ENCODE results near the gene GPR84.

GPR84 gene

GRCh38 chr12:54377797-54378515 lies 13.7 kb upstream of the GPR84 start:
- Histone ChIP-seq H3K36me3 (ENCODE audit: control insufficient read depth, insufficient read depth, low read length) (no peaks in the 10 kb centered on the region), H3K4me3 (ENCODE audit: low read length) (no peak overlapping the region), H3K9ac (ENCODE audit: low read length) (peak overlapping the region; percentile 42), H3K27me3 (ENCODE audit: control insufficient read depth, insufficient read depth, low read length) (peaks cover 12% of the 10 kb centered on the region), H3K9me3 (ENCODE audit: control insufficient read depth, low read length) (no peaks in the 10 kb centered on the region), H3K4me1 (ENCODE audit: control insufficient read depth, insufficient read depth, low read length) (peaks cover 45% of the 10 kb centered on the region)

GRCh38 chr12:54377007-54377406 lies 12.7 kb upstream of the GPR84 start:
- peaks cover 47% of the 10 kb centered on the region for H3K4me1 ChIP-seq (ENCODE audit: control insufficient read depth, insufficient read depth, low read length)
- no peaks in the 10 kb centered on the region for H3K9me3 ChIP-seq (ENCODE audit: control insufficient read depth, low read length)
- H3K9ac ChIP-seq (ENCODE audit: low read length), result no peak overlapping the region
- H3K4me3 ChIP-seq (ENCODE audit: low read length), result no peak overlapping the region
- peaks cover 12% of the 10 kb centered on the region for H3K27me3 ChIP-seq (ENCODE audit: control insufficient read depth, insufficient read depth, low read length)
- H3K36me3 ChIP-seq (ENCODE audit: control insufficient read depth, insufficient read depth, low read length), result no peaks in the 10 kb centered on the region

GRCh38 chr12:54376596-54376995 lies 12.3 kb upstream of the GPR84 start:
- Histone ChIP-seq H3K9me3 (ENCODE audit: control insufficient read depth, low read length) (no peaks in the 10 kb centered on the region), H3K4me1 (ENCODE audit: control insufficient read depth, insufficient read depth, low read length) (peaks cover 51% of the 10 kb centered on the region), H3K27me3 (ENCODE audit: control insufficient read depth, insufficient read depth, low read length) (peaks cover 12% of the 10 kb centered on the region), H3K9ac (ENCODE audit: low read length) (no peak overlapping the region), H3K36me3 (ENCODE audit: control insufficient read depth, insufficient read depth, low read length) (no peaks in the 10 kb centered on the region), H3K4me3 (ENCODE audit: low read length) (no peak overlapping the region)

- no peaks in the 10 kb centered on the region for H3K9me3 ChIP-seq (ENCODE audit: control insufficient read depth, low read length)
- no peaks in the 10 kb centered on the region for H3K36me3 ChIP-seq (ENCODE audit: control insufficient read depth, insufficient read depth, low read length)
- H3K27me3 ChIP-seq (ENCODE audit: control insufficient read depth, insufficient read depth, low read length), result peaks cover 12% of the 10 kb centered on the region
- H3K4me3 ChIP-seq (ENCODE audit: low read length), result no peak overlapping the region
- H3K9ac ChIP-seq (ENCODE audit: low read length), result no peak overlapping the region
- H3K4me1 ChIP-seq (ENCODE audit: control insufficient read depth, insufficient read depth, low read length), result peaks cover 62% of the 10 kb centered on the region
These were observed 10.9 kb upstream of the GPR84 start for GRCh38 chr12:54375259-54375579.

- H3K4me3 ChIP-seq (ENCODE audit: low read length), result no peak overlapping the region
- H3K9me3 ChIP-seq (ENCODE audit: control insufficient read depth, low read length), result no peaks in the 10 kb centered on the region
- H3K4me1 ChIP-seq (ENCODE audit: control insufficient read depth, insufficient read depth, low read length), result peaks cover 62% of the 10 kb centered on the region
- peaks cover 12% of the 10 kb centered on the region for H3K27me3 ChIP-seq (ENCODE audit: control insufficient read depth, insufficient read depth, low read length)
- H3K9ac ChIP-seq (ENCODE audit: low read length), result no peak overlapping the region
- no peaks in the 10 kb centered on the region for H3K36me3 ChIP-seq (ENCODE audit: control insufficient read depth, insufficient read depth, low read length)
These were observed 10.4 kb upstream of the GPR84 start for GRCh38 chr12:54374562-54375258.

GRCh38 chr12:54373649-54374561 lies 9.6 kb upstream of the GPR84 start:
- H3K4me3 ChIP-seq (ENCODE audit: low read length), result no peak overlapping the region
- no peaks in the 10 kb centered on the region for H3K36me3 ChIP-seq (ENCODE audit: control insufficient read depth, insufficient read depth, low read length)
- no peaks in the 10 kb centered on the region for H3K9me3 ChIP-seq (ENCODE audit: control insufficient read depth, low read length)
- H3K9ac ChIP-seq (ENCODE audit: low read length), result no peak overlapping the region
- peaks cover 64% of the 10 kb centered on the region for H3K4me1 ChIP-seq (ENCODE audit: control insufficient read depth, insufficient read depth, low read length)
- H3K27me3 ChIP-seq (ENCODE audit: control insufficient read depth, insufficient read depth, low read length), result peaks cover 20% of the 10 kb centered on the region

- Histone ChIP-seq H3K36me3 (ENCODE audit: control insufficient read depth, insufficient read depth, low read length) (no peaks in the 10 kb centered on the region), H3K27me3 (ENCODE audit: control insufficient read depth, insufficient read depth, low read length) (peaks cover 9% of the 10 kb centered on the region), H3K9ac (ENCODE audit: low read length) (no peak overlapping the region), H3K4me1 (ENCODE audit: control insufficient read depth, insufficient read depth, low read length) (peaks cover 58% of the 10 kb centered on the region), H3K4me3 (ENCODE audit: low read length) (no peak overlapping the region), H3K9me3 (ENCODE audit: control insufficient read depth, low read length) (no peaks in the 10 kb centered on the region)
These were observed 8.0 kb upstream of the GPR84 start for GRCh38 chr12:54372113-54372806.

- no peak overlapping the region for H3K9ac ChIP-seq (ENCODE audit: low read length)
- H3K9me3 ChIP-seq (ENCODE audit: control insufficient read depth, low read length), result no peaks in the 10 kb centered on the region
- no peaks in the 10 kb centered on the region for H3K36me3 ChIP-seq (ENCODE audit: control insufficient read depth, insufficient read depth, low read length)
- peaks cover 52% of the 10 kb centered on the region for H3K4me1 ChIP-seq (ENCODE audit: control insufficient read depth, insufficient read depth, low read length)
- H3K4me3 ChIP-seq (ENCODE audit: low read length), result no peak overlapping the region
- H3K27me3 ChIP-seq (ENCODE audit: control insufficient read depth, insufficient read depth, low read length), result peaks cover 9% of the 10 kb centered on the region
These were observed 7.2 kb upstream of the GPR84 start for GRCh38 chr12:54371328-54372112.

GRCh38 chr12:54370171-54370730 lies 6.0 kb upstream of the GPR84 start:
- H3K9me3 ChIP-seq (ENCODE audit: control insufficient read depth, low read length), result no peaks in the 10 kb centered on the region
- peaks cover 9% of the 10 kb centered on the region for H3K27me3 ChIP-seq (ENCODE audit: control insufficient read depth, insufficient read depth, low read length)
- H3K4me1 ChIP-seq (ENCODE audit: control insufficient read depth, insufficient read depth, low read length), result peaks cover 50% of the 10 kb centered on the region
- H3K4me3 ChIP-seq (ENCODE audit: low read length), result no peak overlapping the region
- peak overlapping the region; percentile 51 for H3K9ac ChIP-seq (ENCODE audit: low read length)
- no peaks in the 10 kb centered on the region for H3K36me3 ChIP-seq (ENCODE audit: control insufficient read depth, insufficient read depth, low read length)

- H3K27me3 ChIP-seq (ENCODE audit: control insufficient read depth, insufficient read depth, low read length), result peaks cover 9% of the 10 kb centered on the region
- H3K9ac ChIP-seq (ENCODE audit: low read length), result peak overlapping the region; percentile 51
These were observed 5.4 kb upstream of the GPR84 start for GRCh38 chr12:54369597-54370131.

More at GRCh38 chr12:54369597-54370131, 5.4 kb upstream of the GPR84 start:
- Histone ChIP-seq H3K9me3 (ENCODE audit: control insufficient read depth, low read length) (no peaks in the 10 kb centered on the region), H3K36me3 (ENCODE audit: control insufficient read depth, insufficient read depth, low read length) (no peaks in the 10 kb centered on the region), H3K4me1 (ENCODE audit: control insufficient read depth, insufficient read depth, low read length) (peaks cover 44% of the 10 kb centered on the region), H3K4me3 (ENCODE audit: low read length) (no peak overlapping the region)

All from mucosa of stomach (tissue), 1 donor.